ENCODE measurements around the gene USP15.
A peak's percentile ranks its signal among the peaks of the same experiment; 100 is the strongest.

Gene USP15

GRCh38 chr12:62259993-62260732 is at the start of gene USP15:
Gene USP15, plus strand, starts transcription at chr12:62260404. Its CDS starts 11 bp downstream, at chr12:62260415.
- DNase-seq, result peak; percentile 92

- peak; percentile 28 for DNase-seq
These were observed 49.8 kb upstream of the USP15 start for GRCh38 chr12:62210422-62210821.

- DNase-seq, result no peak
These were observed 48.7 kb upstream of the USP15 start for GRCh38 chr12:62211510-62211909.

- DNase-seq, result no peak
These were observed 45.4 kb upstream of the USP15 start for GRCh38 chr12:62214846-62215245.

- no peak for DNase-seq
These were observed 44.7 kb upstream of the USP15 start for GRCh38 chr12:62215506-62215905.

GRCh38 chr12:62217466-62218194 is 42.6 kb upstream of the USP15 start:
- DNase-seq, result no peak

- DNase-seq, result no peak
These were observed 39.1 kb upstream of the USP15 start for GRCh38 chr12:62221107-62221506.

- no peak for DNase-seq
These were observed 35.6 kb upstream of the USP15 start for GRCh38 chr12:62224601-62225000.

- no peak for DNase-seq
These were observed 33.1 kb upstream of the USP15 start for GRCh38 chr12:62227091-62227490.

- DNase-seq, result no peak
These were observed 29.6 kb upstream of the USP15 start for GRCh38 chr12:62230652-62231051.

GRCh38 chr12:62232143-62232729 is 28.0 kb upstream of the USP15 start:
- no peak for DNase-seq

GRCh38 chr12:62233805-62234204 is 26.4 kb upstream of the USP15 start:
- DNase-seq, result no peak

GRCh38 chr12:62239571-62239970 is 20.6 kb upstream of the USP15 start:
- no peak for DNase-seq

GRCh38 chr12:62247281-62248045 is 12.7 kb upstream of the USP15 start:
- no peak for DNase-seq

- DNase-seq, result no peak
These were observed 11.3 kb upstream of the USP15 start for GRCh38 chr12:62248873-62249272.

GRCh38 chr12:62249419-62249818 is 10.8 kb upstream of the USP15 start:
- DNase-seq, result no peak

GRCh38 chr12:62250671-62251608 is 9.3 kb upstream of the USP15 start:
- no peak for DNase-seq

- DNase-seq, result no peak
These were observed 8.6 kb upstream of the USP15 start for GRCh38 chr12:62251609-62251958.

GRCh38 chr12:62252576-62252975 is 7.6 kb upstream of the USP15 start:
- DNase-seq, result no peak

GRCh38 chr12:62254967-62255366 is 5.2 kb upstream of the USP15 start:
- no peak for DNase-seq

GRCh38 chr12:62256408-62257096 is 3.7 kb upstream of the USP15 start:
- DNase-seq, result peak; percentile 71

GRCh38 chr12:62258231-62258630 is 2.0 kb upstream of the USP15 start:
- no peak for DNase-seq

All from stimulated activated CD4-positive, alpha-beta T cell treated with anti-CD3 and anti-CD28 coated beads, Interleukin-12 subunit alpha, Interleukin-12 subunit beta, amount 100 ng/mL, for 4 hours (primary cell).